OCI-LY3 (cell line): ENCODE measurements around the gene TWSG1.

Experiments
- H2AFZ ChIP-seq: fragments of 200-600, 300-600 bp; shearing (Covaris generic); 2 replicates; pipeline ENCODE4 v1.6.0; 2014; ENCODE audit warnings: antibody characterized with exemption, low read depth, low read length
- H3K27ac ChIP-seq: fragments of 200-600, 300-600 bp; sonication (generic); 2 replicates; pipeline ENCODE4 v1.5.1; 2014; ENCODE audit warnings: mild to moderate bottlenecking, low read length, moderate library complexity, mixed read lengths
- H3K27me3 ChIP-seq: fragments of 200-600, 300-600 bp; sonication (generic); 2 replicates; pipeline ENCODE4 v1.6.1; 2014; ENCODE audit warnings: low read depth, low read length, mixed read lengths
- H3K36me3 ChIP-seq: fragments of 200-600, 300-600 bp; sonication (generic); replicated peaks from 2 replicates; pipeline ENCODE3; 2014; ENCODE audit warnings: low read depth, low read length, mixed read lengths
- H3K4me1 ChIP-seq: fragments of 300-600, 200-600 bp; sonication (generic); 2 replicates; pipeline ENCODE4 v1.6.1; 2014; ENCODE audit warnings: low read length, mixed read lengths
- H3K4me2 ChIP-seq: fragments of 200-600, 300-600 bp; sonication (generic); 2 replicates; pipeline ENCODE4 v1.6.1; 2014; ENCODE audit warnings: low read length, mixed read lengths
- H3K4me3 ChIP-seq: fragments of 300-600, 200-600 bp; sonication (generic); 2 replicates; pipeline ENCODE4 v1.5.1; 2014; ENCODE audit warnings: antibody characterized with exemption, mild to moderate bottlenecking, low read length, moderate library complexity
- H3K79me2 ChIP-seq: fragments of 300-600, 200-600 bp; shearing (Covaris generic); 2 replicates; pipeline ENCODE4 v1.6.1; 2014; ENCODE audit warnings: mild to moderate bottlenecking, low read length, mixed read lengths
- H3K9ac ChIP-seq: fragments of 300-600, 200-600 bp; shearing (Covaris generic); 2 replicates; pipeline ENCODE4 v1.6.0; 2014; ENCODE audit warnings: mild to moderate bottlenecking, low read length, moderate library complexity
- H3K9me3 ChIP-seq: fragments of 200-600, 300-600 bp; shearing (Covaris generic); 2 replicates; pipeline ENCODE4 v1.6.1; 2014; ENCODE audit warnings: low read length, mixed read lengths; ENCODE audit not compliant: insufficient read depth
- H4K20me1 ChIP-seq: fragments of 200-600, 300-600 bp; sonication (generic); 2 replicates; pipeline ENCODE4 v1.6.1; 2016; ENCODE audit warnings: low read length, mixed read lengths; ENCODE audit not compliant: insufficient read depth
- EZH2phosphoT487 ChIP-seq: fragments of 200-600 bp; shearing (Covaris generic); IDR thresholded peaks from 2 replicates; pipeline ENCODE4 v1.6.1; 2018; ENCODE audit warnings: antibody characterized with exemption, mixed run types, low read depth
- TF ChIP-seq, protein P1 (sequence below): fragments of 200-600, 300-600 bp; sonication (generic); IDR thresholded peaks from 2 replicates; pipeline ENCODE4 v1.5.1; 2014; ENCODE audit warnings: antibody characterized with exemption, low read length, low read depth

TWSG1 gene

DNA sequence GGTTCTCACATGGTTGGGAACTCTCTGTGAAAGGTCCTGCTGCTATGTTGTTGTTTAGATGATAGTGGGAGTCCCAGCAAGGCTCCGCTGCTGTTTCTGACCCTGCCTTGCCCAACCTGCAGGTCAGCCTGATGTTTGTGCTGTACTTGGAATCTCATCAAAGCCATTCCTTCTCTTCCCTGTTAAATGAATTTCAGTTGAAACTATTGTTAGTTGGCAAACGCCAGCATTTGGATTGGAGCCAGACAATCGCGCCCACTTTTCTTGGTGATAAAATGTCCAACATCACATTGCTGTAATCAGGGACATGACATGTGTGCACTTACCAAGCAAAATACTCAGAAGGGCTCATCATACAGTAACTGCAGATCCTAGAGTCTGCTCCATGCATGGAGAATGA is 12.8 kb upstream of the TWSG1 start:
- H4K20me1 ChIP-seq: no peaks in the 10 kb centered on the region
- no peaks in the 10 kb centered on the region for H3K36me3 ChIP-seq
- H3K9me3 ChIP-seq: no peaks in the 10 kb centered on the region
- H2AFZ ChIP-seq: no peak overlapping the region
- TF ChIP-seq, protein P1, sequence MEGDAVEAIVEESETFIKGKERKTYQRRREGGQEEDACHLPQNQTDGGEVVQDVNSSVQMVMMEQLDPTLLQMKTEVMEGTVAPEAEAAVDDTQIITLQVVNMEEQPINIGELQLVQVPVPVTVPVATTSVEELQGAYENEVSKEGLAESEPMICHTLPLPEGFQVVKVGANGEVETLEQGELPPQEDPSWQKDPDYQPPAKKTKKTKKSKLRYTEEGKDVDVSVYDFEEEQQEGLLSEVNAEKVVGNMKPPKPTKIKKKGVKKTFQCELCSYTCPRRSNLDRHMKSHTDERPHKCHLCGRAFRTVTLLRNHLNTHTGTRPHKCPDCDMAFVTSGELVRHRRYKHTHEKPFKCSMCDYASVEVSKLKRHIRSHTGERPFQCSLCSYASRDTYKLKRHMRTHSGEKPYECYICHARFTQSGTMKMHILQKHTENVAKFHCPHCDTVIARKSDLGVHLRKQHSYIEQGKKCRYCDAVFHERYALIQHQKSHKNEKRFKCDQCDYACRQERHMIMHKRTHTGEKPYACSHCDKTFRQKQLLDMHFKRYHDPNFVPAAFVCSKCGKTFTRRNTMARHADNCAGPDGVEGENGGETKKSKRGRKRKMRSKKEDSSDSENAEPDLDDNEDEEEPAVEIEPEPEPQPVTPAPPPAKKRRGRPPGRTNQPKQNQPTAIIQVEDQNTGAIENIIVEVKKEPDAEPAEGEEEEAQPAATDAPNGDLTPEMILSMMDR: no peak
- no peak for TF ChIP-seq EZH2phosphoT487
- H3K27me3 ChIP-seq: peaks cover 4% of the 10 kb centered on the region
- H3K27ac ChIP-seq: no peak overlapping the region
- H3K9ac ChIP-seq: no peak overlapping the region
- no peak overlapping the region for H3K4me3 ChIP-seq
- no peaks in the 10 kb centered on the region for H3K4me1 ChIP-seq
- no peak overlapping the region for H3K4me2 ChIP-seq
- H3K79me2 ChIP-seq: no peaks in the 10 kb centered on the region

DNA sequence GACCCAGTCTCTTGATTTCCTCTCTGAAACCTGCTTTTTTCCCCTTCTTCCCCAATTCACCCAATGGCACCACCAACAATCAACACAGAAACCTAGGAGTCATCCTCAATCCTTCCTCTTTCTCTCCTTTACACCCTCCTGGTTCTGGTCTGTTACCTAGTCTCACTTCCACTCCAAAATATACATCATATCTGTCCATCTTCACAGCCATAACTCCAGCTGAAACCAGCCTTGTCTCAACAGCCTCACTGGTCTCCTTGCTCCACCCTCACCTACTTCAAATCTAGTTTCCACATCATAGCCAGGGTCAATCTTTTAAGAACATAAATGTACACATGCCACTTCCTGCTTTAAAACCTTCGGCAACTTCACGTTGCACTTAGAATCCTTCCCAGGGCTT is 11.8 kb upstream of the TWSG1 start:
- Histone ChIP-seq H3K9ac (no peak overlapping the region), H3K27ac (no peak overlapping the region), H2AFZ (no peak overlapping the region), H3K4me2 (no peak overlapping the region), H3K79me2 (no peaks in the 10 kb centered on the region), H3K4me1 (no peaks in the 10 kb centered on the region), H4K20me1 (no peaks in the 10 kb centered on the region), H3K4me3 (no peak overlapping the region), H3K36me3 (no peaks in the 10 kb centered on the region), H3K27me3 (peaks cover 4% of the 10 kb centered on the region; the same call in 1 of the 2 replicates), H3K9me3 (no peaks in the 10 kb centered on the region)
- no peak for TF ChIP-seq EZH2phosphoT487
- TF ChIP-seq, protein P1: no peak

DNA sequence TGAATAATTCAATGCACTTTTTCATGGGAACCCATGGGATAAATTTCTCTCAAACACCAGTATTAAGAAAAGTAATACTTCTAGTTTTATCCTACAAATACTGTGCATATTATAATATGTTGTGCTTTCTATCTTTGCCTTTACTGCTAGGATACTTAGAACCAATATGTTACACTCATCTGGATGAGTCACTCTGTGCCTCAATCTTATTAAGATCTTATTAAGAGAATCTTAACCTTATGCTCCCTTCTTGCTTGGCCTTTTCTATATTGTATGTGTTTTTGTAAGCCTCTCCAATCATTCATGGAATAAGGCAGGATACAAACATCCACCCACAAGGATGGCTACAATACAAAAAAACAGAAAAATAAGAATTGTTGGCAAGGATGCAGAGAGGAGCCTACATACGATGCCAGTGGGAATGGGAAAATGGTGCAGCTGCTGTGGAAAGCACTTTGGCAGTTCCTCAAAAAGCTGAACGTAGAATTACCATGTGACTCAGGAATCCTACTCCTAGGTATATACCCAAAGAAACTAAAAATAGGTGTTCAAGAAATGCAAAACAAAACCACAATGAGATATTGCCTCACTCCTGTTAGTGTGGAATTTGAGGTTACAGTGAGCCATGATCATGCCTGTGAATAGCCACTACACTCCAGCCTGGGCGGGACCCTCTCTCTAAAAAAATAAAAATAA is 10.7 kb upstream of the TWSG1 start:
- H3K79me2 ChIP-seq: no peaks in the 10 kb centered on the region
- H3K27me3 ChIP-seq: peaks cover 4% of the 10 kb centered on the region; the same call in 1 of the 2 replicates
- H3K27ac ChIP-seq: no peak overlapping the region
- no peak overlapping the region for H3K4me2 ChIP-seq
- no peak for TF ChIP-seq EZH2phosphoT487
- TF ChIP-seq, protein P1: no peak
- no peaks in the 10 kb centered on the region for H4K20me1 ChIP-seq
- H3K36me3 ChIP-seq: no peaks in the 10 kb centered on the region
- no peak overlapping the region for H3K4me3 ChIP-seq
- H2AFZ ChIP-seq: no peak overlapping the region
- no peaks in the 10 kb centered on the region for H3K4me1 ChIP-seq
- peaks cover 5% of the 10 kb centered on the region; the same call in 1 of the 2 replicates for H3K9me3 ChIP-seq
- no peak overlapping the region for H3K9ac ChIP-seq

- no peaks in the 10 kb centered on the region for H3K79me2 ChIP-seq
- TF ChIP-seq, protein P1: no peak
- TF ChIP-seq EZH2phosphoT487: no peak
- peaks cover 4% of the 10 kb centered on the region; the same call in 1 of the 2 replicates for H3K27me3 ChIP-seq
- H3K36me3 ChIP-seq: no peaks in the 10 kb centered on the region
- no peak overlapping the region for H3K27ac ChIP-seq
- H4K20me1 ChIP-seq: no peaks in the 10 kb centered on the region
- H3K9me3 ChIP-seq: peaks cover 6% of the 10 kb centered on the region; the same call in 1 of the 2 replicates
- H3K4me2 ChIP-seq: no peak overlapping the region
- H3K4me3 ChIP-seq: no peak overlapping the region
- no peak overlapping the region for H2AFZ ChIP-seq
- H3K9ac ChIP-seq: no peak overlapping the region
- H3K4me1 ChIP-seq: no peaks in the 10 kb centered on the region
Measured at GRCh38 chr18:9325716-9326115, 8.9 kb upstream of the TWSG1 start.
